OCI-LY7 (cell line): Measurements from ENCODE around the gene PCDHGB6.
A peak's percentile ranks its signal among the peaks of the same experiment; 100 is the strongest.

ENCODE experiments used
- EZH2phosphoT487 ChIP-seq: fragments of 200-600 bp; sonication (generic); IDR thresholded peaks from 2 replicates; pipeline ENCODE4 v1.6.1; 2018; ENCODE audit warnings: low read depth, borderline replicate concordance, mild to moderate bottlenecking, mixed run types, antibody characterized with exemption, low read length, moderate library complexity, mixed read lengths
- TF ChIP-seq, protein P1 (sequence below): fragments of 200-600 bp; sonication (generic); conservative IDR thresholded peaks from 2 replicates; pipeline ENCODE4 v1.5.1; 2014; ENCODE audit warnings: mild to moderate bottlenecking, antibody characterized with exemption, low read length, moderate library complexity, mixed read lengths

DNA sequence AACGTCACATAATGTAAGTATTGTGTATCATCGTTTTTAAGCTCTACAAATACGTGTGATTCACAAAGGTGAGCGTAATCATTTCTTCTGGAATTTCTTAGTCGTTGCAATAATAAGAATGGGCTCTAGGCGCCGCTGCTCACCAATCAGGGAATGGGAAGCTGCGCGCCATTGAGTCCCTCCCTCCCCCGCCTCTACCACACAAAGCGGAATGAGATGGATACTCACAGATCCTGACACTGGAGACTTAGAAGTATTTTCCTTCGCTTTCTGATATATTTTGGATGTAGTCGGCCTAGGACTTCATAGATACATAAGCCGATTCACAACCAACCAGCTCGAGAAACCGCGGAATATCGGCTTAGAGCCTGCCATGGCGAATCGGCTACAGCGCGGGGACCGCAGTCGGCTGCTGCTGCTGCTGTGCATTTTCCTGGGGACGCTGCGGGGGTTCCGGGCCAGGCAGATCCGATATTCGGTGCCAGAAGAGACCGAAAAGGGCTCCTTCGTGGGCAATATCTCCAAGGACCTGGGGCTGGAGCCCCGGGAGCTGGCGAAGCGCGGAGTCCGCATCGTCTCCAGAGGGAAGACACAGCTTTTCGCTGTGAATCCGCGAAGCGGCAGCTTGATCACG, 13.2 kb downstream of the PCDHGB6 start, which contains the start of gene PCDHGA11:
- TF ChIP-seq, protein P1, sequence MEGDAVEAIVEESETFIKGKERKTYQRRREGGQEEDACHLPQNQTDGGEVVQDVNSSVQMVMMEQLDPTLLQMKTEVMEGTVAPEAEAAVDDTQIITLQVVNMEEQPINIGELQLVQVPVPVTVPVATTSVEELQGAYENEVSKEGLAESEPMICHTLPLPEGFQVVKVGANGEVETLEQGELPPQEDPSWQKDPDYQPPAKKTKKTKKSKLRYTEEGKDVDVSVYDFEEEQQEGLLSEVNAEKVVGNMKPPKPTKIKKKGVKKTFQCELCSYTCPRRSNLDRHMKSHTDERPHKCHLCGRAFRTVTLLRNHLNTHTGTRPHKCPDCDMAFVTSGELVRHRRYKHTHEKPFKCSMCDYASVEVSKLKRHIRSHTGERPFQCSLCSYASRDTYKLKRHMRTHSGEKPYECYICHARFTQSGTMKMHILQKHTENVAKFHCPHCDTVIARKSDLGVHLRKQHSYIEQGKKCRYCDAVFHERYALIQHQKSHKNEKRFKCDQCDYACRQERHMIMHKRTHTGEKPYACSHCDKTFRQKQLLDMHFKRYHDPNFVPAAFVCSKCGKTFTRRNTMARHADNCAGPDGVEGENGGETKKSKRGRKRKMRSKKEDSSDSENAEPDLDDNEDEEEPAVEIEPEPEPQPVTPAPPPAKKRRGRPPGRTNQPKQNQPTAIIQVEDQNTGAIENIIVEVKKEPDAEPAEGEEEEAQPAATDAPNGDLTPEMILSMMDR, result peak; percentile 96
- no peak for TF ChIP-seq EZH2phosphoT487
